IPS DF 19.7 (cell line): ENCODE measurements around the gene LIN7C.
"Not testable (repeated sequence)": the region's sequence is repeated elsewhere in the genome, so short reads cannot be mapped to it uniquely, and the experiment has no call there.

Experiments
- DNase-seq: peaks from one replicate; pipeline ENCODE4 v3.0.0-alpha.2; 2013; ENCODE audit warnings: low read depth, low spot score

LIN7C gene

DNA sequence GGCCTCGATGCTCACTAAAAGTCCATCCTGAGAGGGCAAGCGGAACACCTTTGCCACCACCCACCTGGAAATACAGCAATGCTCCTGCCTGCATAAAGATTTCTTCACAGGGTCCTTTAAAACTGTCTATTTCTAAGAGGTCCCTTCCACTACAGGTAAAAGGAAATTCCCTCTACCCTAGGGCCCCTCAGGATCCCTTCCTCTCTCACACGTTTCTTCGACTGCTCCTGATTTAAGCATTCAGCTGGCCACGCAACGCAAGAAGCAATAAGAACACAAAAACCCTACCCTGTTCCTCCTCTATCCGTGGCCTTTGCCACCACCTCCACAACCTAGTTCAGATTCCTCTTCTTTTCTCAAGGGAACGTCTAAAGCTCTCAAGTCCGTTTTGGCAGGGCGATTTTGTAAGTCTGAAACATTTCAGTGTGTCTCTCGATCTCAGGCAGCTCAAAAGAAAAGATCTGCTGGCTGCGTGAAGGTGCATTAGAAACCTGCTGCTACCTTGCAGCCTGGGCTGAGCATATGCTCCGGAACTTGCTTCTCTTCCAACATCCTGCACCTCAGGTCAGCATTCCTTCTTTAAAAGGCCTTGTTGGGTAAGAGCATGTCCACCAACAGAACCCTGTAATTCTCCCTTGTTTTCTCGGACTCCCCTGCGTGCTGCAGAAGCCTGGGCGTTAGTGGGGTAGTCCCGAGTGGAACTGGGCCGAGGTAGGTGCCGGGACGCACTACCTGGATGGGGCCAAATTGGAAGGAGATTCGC lies 35.6 kb downstream of the LIN7C start:
- no peak for DNase-seq

DNA sequence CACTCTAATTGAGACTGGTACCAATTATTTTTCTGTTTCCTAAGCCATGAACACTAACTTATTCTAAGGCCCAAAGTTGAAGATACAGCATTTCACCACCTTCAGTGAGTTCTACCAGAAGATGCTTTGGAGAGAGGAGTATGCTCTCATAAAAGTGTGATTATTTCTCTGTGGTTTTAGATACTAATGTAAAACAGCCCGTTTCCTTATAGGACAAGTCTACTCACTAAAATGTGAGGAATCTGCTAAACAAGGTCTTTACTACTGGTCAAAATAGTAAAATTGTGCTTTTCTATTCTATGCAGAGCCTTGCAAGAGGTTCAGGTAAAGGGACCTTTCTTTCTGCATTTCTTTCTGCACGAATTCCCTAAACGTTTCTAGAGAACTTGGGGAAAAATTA lies 36.4 kb downstream of the LIN7C start:
- DNase-seq: no peak

- no peak for DNase-seq
Observed at GRCh38 chr11:27468995-27469695, 37.4 kb downstream of the LIN7C start.

DNA sequence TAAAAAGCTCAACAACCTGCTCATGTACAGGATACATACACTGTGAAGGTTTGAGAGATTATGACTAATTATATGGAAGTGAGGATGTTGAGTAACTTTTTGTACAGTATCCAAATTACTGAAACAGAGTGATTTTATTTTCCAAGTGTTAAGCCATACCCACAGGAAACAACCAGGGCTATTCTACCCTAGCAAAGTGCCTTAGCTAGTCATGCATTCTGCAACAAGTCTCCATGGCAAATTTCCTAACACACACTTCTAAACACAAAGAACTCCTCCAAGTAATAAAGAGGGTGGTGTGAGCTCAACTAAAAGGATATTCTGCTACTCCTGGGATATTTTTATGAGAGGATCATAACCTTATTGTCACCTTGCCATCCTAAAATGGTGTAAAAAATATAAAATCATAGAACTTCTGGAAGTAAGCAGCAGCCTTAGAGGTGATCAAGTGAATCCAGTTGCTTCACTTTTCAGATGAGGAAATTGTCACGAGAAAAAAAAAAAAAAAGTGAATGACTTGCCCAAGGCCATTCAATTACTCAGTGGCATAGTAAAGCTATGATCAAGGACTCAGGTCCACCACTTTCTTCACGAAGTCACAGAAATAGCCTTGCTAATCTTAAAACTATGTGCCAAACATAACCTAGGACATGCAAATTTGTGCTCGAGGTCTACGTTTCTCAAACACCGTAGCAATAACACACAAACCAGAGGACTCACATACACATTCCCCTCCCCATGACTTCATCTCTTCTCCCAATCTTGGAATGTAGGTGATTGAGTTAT lies 38.2 kb downstream of the LIN7C start:
- DNase-seq: no peak

GRCh38 chr11:27467181-27467913 lies 39.2 kb downstream of the LIN7C start:
- no peak for DNase-seq

DNA sequence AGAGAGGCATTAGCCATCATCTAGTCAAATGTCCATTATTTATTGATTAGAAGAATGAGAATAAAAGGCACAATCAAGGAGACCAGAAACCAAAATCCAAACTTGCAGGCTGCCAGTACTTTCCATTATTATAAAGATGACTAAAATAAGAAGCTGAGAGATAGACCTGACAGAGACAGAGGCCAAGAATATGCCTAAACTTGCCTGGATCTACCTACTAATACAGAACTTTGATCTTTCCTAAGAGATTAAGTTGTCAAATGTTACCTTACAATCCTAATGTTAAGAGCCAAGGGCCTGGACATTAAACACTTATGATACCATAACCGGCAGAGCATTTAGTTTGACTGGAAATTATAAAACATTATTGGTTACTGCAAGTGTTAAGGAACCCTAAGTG lies 40.2 kb downstream of the LIN7C start:
- no peak for DNase-seq

- no peak for DNase-seq
Observed at GRCh38 chr11:27465629-27466028, 40.9 kb downstream of the LIN7C start.

DNA sequence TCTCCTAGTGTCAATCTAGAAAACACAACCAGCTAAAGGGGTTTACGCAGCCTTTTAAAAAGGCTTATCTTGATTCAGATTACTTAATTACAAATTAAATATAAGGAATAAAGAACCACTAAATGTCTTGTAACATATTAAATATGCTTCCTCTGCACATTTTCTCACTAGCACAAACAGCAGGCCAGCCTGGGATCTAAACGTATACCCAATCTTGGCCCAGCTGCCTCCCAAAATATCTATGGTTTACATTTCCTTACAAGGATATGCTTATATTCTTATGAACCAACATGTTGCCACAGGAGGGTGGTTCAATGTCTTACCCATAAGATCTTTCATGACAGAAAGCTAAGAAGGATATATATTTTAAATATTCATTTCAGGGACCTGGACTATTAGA lies 41.7 kb downstream of the LIN7C start:
- no peak for DNase-seq

GRCh38 chr11:27464289-27464696 lies 42.3 kb downstream of the LIN7C start:
- no peak for DNase-seq

DNA sequence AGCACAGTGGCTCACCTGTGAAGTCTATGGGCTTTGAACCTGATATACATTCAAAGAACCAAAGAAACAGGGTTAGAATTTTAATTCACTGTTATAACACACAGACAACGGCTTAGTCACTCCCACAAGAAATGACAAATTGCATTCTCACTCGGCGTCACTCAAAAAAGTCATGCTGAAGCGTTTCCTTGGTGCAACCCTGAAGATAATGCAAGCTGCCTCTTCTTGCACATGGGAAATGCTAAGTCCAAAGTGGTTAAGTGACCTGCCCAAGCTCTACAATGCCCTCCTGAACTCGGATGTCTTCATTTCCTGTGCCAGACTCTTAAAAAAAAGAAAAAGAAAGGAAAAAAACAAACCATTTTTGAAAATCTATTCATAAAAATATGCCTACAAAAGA lies 44.0 kb downstream of the LIN7C start:
- DNase-seq: no peak

- no peak for DNase-seq
Observed at GRCh38 chr11:27460158-27460978, 46.2 kb downstream of the LIN7C start.

GRCh38 chr11:27459191-27459590 lies 47.4 kb downstream of the LIN7C start:
- no peak for DNase-seq

GRCh38 chr11:27458182-27458581 lies 48.4 kb downstream of the LIN7C start:
- DNase-seq: no peak

DNA sequence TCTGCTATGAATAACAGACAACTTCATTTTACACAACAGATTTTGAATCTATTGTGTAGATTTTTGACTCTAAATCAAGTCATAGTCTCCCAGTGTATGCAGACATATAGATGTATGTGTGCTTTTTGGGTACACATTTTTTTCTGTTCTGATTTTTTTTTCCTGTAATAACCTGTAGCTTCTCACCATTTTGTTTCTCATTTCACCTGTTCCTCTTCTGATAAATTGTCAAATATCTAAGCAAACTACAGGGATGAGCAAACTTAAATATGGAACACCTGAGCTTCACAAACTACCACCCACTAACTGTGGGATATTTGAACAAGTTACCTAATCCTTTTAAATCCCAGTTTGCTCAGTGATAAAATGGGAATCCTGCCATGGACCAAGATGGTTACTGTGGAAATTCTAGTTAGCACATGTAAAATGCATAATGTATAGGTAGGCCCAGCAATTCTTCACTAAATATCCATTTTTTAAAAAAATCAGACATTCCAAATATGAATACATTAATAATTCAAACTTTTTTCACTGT lies 49.7 kb downstream of the LIN7C start:
- no peak for DNase-seq

GRCh38 chr11:27456140-27456794 lies 50.3 kb downstream of the LIN7C start:
- no peak for DNase-seq

- no peak for DNase-seq
Observed at GRCh38 chr11:27455667-27456066, 50.9 kb downstream of the LIN7C start.

DNA sequence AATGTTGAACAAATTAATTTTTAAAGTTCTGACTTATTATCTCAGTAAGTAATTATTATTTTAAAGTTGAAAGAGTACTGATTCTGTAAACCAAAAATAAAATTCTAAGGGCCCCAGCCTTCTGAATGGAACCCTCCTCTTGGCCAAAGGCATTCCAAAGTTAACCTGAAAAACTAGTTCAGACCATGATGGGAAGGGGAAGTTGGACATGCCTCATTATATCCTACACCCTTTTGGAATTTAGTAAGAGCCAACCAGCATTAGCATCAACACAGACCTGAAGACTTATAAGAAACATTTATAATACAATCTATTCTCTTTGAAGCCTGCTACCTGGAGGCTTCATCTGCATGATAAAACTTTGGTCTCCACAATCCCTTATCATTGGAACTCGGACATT lies 52.9 kb downstream of the LIN7C start:
- no peak for DNase-seq

DNA sequence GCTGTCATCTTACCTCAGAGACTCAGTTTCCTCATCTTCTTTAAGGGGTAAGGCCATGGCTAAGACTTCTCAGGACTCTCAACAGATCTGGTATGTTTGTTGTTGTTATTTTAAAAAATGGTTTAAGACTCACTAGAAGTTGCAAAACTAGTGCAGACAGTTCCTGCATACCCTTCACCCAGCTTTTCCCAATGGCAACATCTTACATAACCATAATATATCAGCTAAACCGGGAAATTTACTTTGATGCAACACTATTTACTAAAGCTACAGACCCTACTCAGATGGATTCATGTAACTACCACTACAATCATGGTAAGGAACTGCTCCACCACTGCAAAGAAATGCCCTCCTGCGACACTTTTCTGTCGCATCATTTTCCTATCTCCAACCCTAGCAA lies 54.4 kb downstream of the LIN7C start:
- DNase-seq: no peak

- DNase-seq: no peak
Observed at GRCh38 chr11:27451244-27451965, 55.2 kb downstream of the LIN7C start.

DNA sequence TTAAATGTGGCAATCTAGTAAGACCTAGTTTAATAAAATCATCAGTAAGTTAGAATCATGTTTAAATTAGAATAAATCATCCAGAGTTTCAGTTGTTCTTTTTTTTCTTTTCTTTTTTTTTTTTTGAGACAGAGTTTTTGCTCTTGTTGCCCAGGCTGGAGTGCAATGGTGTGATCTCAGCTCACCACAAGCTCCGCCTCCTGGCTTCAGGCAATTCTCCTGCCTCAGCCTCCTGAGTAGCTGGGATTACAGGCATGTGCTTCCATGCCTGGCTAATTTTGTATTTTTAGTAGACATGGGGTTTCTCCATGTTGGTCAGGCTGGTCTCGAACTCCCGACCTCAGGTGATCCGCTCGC lies 58.4 kb downstream of the LIN7C start:
- not testable (repeated sequence) for DNase-seq
